Activated CD8-positive, alpha-beta memory T cell treated with anti-CD3 and anti-CD28 coated beads, Interleukin-2, amount 10 ng/mL, durations not matched to agents 7 days and 5 days (primary cell): ENCODE data around the gene SMIM1. TPM values are rescaled to one million over a fixed set of nuclear protein-coding genes. Genes with fewer than 3 reads are reported as not detected.

Experiments used
- ATAC-seq: fragments of 150-1000 bp; cut with Tn5 transposase; one replicate; pipeline ENCODE4 v1.10.0; 2021; ENCODE audit warnings: moderate library complexity
- CTCF ChIA-PET: fragments of 350-600 bp; sonication (Branson Sonifier 250); formaldehyde crosslinking; loops from one replicate; lab custom pipeline; 2021; ENCODE audit warnings: antibody characterized with exemption; lab: Charles Lee
- DNase-seq: peaks from one replicate; pipeline ENCODE4 v3.0.0-alpha.2; 2020
- H3K27ac Mint-ChIP-seq: one replicate; pipeline ENCODE4 v1.8.0; 2021; ENCODE audit warnings: mild to moderate bottlenecking, mixed read lengths
- H3K27me3 Mint-ChIP-seq: one replicate; pipeline ENCODE4 v1.8.0; 2021; ENCODE audit warnings: mixed read lengths
- H3K36me3 Mint-ChIP-seq: one replicate; pipeline ENCODE4 v1.8.0; 2021; ENCODE audit warnings: mild to moderate bottlenecking, mixed read lengths
- H3K4me1 Mint-ChIP-seq: one replicate; pipeline ENCODE4 v1.8.0; 2021; ENCODE audit warnings: mixed read lengths
- H3K4me3 Mint-ChIP-seq: one replicate; pipeline ENCODE4 v1.8.0; 2021; ENCODE audit warnings: mild to moderate bottlenecking, moderate library complexity, mixed read lengths
- H3K9me3 Mint-ChIP-seq: one replicate; pipeline ENCODE4 v1.8.0; 2022; ENCODE audit warnings: low read depth, mixed read lengths
- total RNA-seq, 2 experiments: library from RNA; stranded (reverse); gene quantifications; one replicate each; pipeline ENCODE4 v1.2.3, GENCODE V29; 2021

SMIM1 gene
- total RNA-seq, 2 experiments from 2014 or later, result not detected

GRCh38 chr1:3822421-3822820, 49.9 kb downstream of the SMIM1 start:
- Mint-ChIP-seq H3K4me1 (no peaks in the 10 kb centered on the region), H3K36me3 (peaks cover 4% of the 10 kb centered on the region), H3K27me3 (no peaks in the 10 kb centered on the region), H3K4me3 (no peak overlapping the region), H3K9me3 (no peaks in the 10 kb centered on the region), H3K27ac (no peak overlapping the region)
- CTCF ChIA-PET, result no interaction called here
- DNase-seq (no peak), ATAC-seq (no peak)

- Mint-ChIP-seq H3K9me3 (no peaks in the 10 kb centered on the region), H3K27ac (no peak overlapping the region), H3K36me3 (peaks cover 6% of the 10 kb centered on the region), H3K4me1 (no peaks in the 10 kb centered on the region), H3K4me3 (no peak overlapping the region), H3K27me3 (no peaks in the 10 kb centered on the region)
- ATAC-seq, result no peak
- CTCF ChIA-PET, result no interaction called here
- no peak for DNase-seq
Observed at GRCh38 chr1:3824650-3825049, 52.1 kb downstream of the SMIM1 start.

- CTCF ChIA-PET, result no interaction called here
- no peak for DNase-seq
- H3K4me1 Mint-ChIP-seq, result no peaks in the 10 kb centered on the region
- no peak for ATAC-seq
- no peaks in the 10 kb centered on the region for H3K9me3 Mint-ChIP-seq
- peaks cover 8% of the 10 kb centered on the region for H3K36me3 Mint-ChIP-seq
- H3K27ac Mint-ChIP-seq, result no peak overlapping the region
- H3K27me3 Mint-ChIP-seq, result no peaks in the 10 kb centered on the region
- H3K4me3 Mint-ChIP-seq, result no peak overlapping the region
Observed at GRCh38 chr1:3825356-3825755, 52.8 kb downstream of the SMIM1 start.

Other genes with a start within 250 kb of the SMIM1 start
- gene MEGF6, start 161.2 kb upstream of the SMIM1 start, total RNA-seq, result 10 to 100 TPM in 1 of 2 experiments, 1 to 10 TPM in 1; 2.1 to 11.2 TPM
- 10 to 100 TPM in 1 of 2 experiments, 1 to 10 TPM in 1; 8.6 to 13.2 TPM for gene TPRG1L, start 147.7 kb upstream of the SMIM1 start, total RNA-seq
- 10 to 100 TPM; 38.1 to 43.8 TPM for gene WRAP73, start 122.6 kb upstream of the SMIM1 start, total RNA-seq
- gene TP73, start 120.2 kb upstream of the SMIM1 start, total RNA-seq, result 10 to 100 TPM in 1 of 2 experiments, 1 to 10 TPM in 1; 2.1 to 15.2 TPM
- not detected for gene CCDC27, start 20.3 kb upstream of the SMIM1 start, total RNA-seq
- 10 to 100 TPM; 31.8 to 42.6 TPM for gene LRRC47, start 23.7 kb downstream of the SMIM1 start, total RNA-seq
- gene CEP104, start 84.5 kb downstream of the SMIM1 start, total RNA-seq, result 10 to 100 TPM; 45.0 to 52.2 TPM
- 10 to 100 TPM; 11.5 to 13.9 TPM for gene DFFB, start 84.7 kb downstream of the SMIM1 start, total RNA-seq
- gene C1orf174, start 127.5 kb downstream of the SMIM1 start, total RNA-seq, result 10 to 100 TPM; 30.0 to 35.8 TPM